Mesenchymal stem cell (in vitro differentiated cells and primary cell): Measurements from ENCODE around the gene OR2W1.

ENCODE experiments used
- DNase-seq: peaks from one replicate; pipeline ENCODE4 v3.0.0-alpha.2; 2013
- H2AFZ ChIP-seq: one replicate; pipeline ENCODE4 v1.6.1; 2013; ENCODE audit warnings: low read depth, mild to moderate bottlenecking, control low read depth, inconsistent platforms, low read length, moderate library complexity
- H2AK5ac ChIP-seq: 2 replicates; pipeline ENCODE4 v1.6.1; 2013; ENCODE audit warnings: low read length, moderate library complexity, mild to moderate bottlenecking, inconsistent platforms; ENCODE audit not compliant: severe bottlenecking
- H2BK120ac ChIP-seq: one replicate; pipeline ENCODE4 v1.6.1; 2013; ENCODE audit warnings: low read depth, mild to moderate bottlenecking, inconsistent platforms, low read length, moderate library complexity
- H2BK12ac ChIP-seq, 2 experiments: one replicate each; pipeline ENCODE4 v1.6.1; 2013; ENCODE audit warnings: inconsistent platforms in 2 of 2, low read length in 2 of 2, mild to moderate bottlenecking in 2 of 2, moderate library complexity in 2 of 2, control low read depth in 1 of 2
- H2BK15ac ChIP-seq: one replicate; pipeline ENCODE4 v1.6.1; 2013; ENCODE audit warnings: mild to moderate bottlenecking, low read depth, inconsistent platforms; ENCODE audit not compliant: poor library complexity, severe bottlenecking
- H2BK5ac ChIP-seq: 2 replicates; pipeline ENCODE4 v1.6.1; 2013; ENCODE audit warnings: low read depth, mild to moderate bottlenecking, low read length, control low read depth, inconsistent platforms; ENCODE audit not compliant: poor library complexity, severe bottlenecking
- H3K14ac ChIP-seq, 2 experiments: one replicate each; pipeline ENCODE4 v1.6.1; 2013; ENCODE audit warnings: inconsistent platforms in 2 of 2, low read length in 2 of 2, control low read depth in 1 of 2, mild to moderate bottlenecking in 1 of 2, moderate library complexity in 1 of 2
- H3K18ac ChIP-seq, 2 experiments: one replicate each; pipeline ENCODE4 v1.6.1; 2013; ENCODE audit warnings: inconsistent platforms in 2 of 2, low read length in 2 of 2, control low read depth in 1 of 2, low read depth in 1 of 2, mild to moderate bottlenecking in 1 of 2
- H3K23ac ChIP-seq, 2 experiments: one replicate each; pipeline ENCODE4 v1.6.1; 2013; ENCODE audit warnings: inconsistent platforms in 2 of 2, low read length in 2 of 2, mild to moderate bottlenecking in 2 of 2, moderate library complexity in 2 of 2, control low read depth in 1 of 2
- H3K27ac ChIP-seq: 2 replicates; pipeline ENCODE4 v1.5.1; 2013; ENCODE audit warnings: mild to moderate bottlenecking, moderate library complexity, low read length, control low read depth, inconsistent platforms; ENCODE audit not compliant: poor library complexity, severe bottlenecking
- H3K27me3 ChIP-seq, 2 experiments: 2 replicates each; pipeline versions ENCODE4 v1.6.1 to v1.7.0; 2013; ENCODE audit warnings: low read length in 2 of 2, mild to moderate bottlenecking in 2 of 2, moderate library complexity in 2 of 2, control low read depth in 1 of 2, inconsistent platforms in 1 of 2; ENCODE audit not compliant: control insufficient read depth in 1 of 2, insufficient read depth in 1 of 2
- H3K36me3 ChIP-seq, 2 experiments: 2 replicates each; pipeline versions ENCODE4 v1.6.1 to v1.7.0; 2013; ENCODE audit warnings: low read length in 2 of 2, control low read depth in 1 of 2, inconsistent platforms in 1 of 2, low read depth in 1 of 2, mild to moderate bottlenecking in 1 of 2; ENCODE audit not compliant: insufficient read depth in 2 of 2, control insufficient read depth in 1 of 2
- H3K4ac ChIP-seq, 2 experiments: one replicate each; pipeline ENCODE4 v1.6.1; 2013; ENCODE audit warnings: inconsistent platforms in 2 of 2, low read length in 2 of 2, mild to moderate bottlenecking in 2 of 2, moderate library complexity in 2 of 2, control low read depth in 1 of 2, low read depth in 1 of 2
- H3K4me1 ChIP-seq: 2 replicates; pipeline ENCODE4 v1.6.1; 2013; ENCODE audit warnings: low read depth, low read length, control low read depth; ENCODE audit not compliant: control insufficient read depth, insufficient read depth
- H3K4me2 ChIP-seq: 2 replicates; pipeline ENCODE4 v1.6.1; 2013; ENCODE audit warnings: low read length, mild to moderate bottlenecking, inconsistent platforms; ENCODE audit not compliant: poor library complexity, severe bottlenecking
- H3K4me3 ChIP-seq, 2 experiments: 2 replicates each; pipeline versions ENCODE4 v1.5.1 to v1.7.0; 2013; ENCODE audit warnings: low read length in 2 of 2, mild to moderate bottlenecking in 2 of 2, control low read depth in 1 of 2, low read depth in 1 of 2; ENCODE audit not compliant: insufficient read depth in 1 of 2
- H3K79me1 ChIP-seq: replicated peaks from 2 replicates; pipeline ENCODE4 v1.6.1; 2013; ENCODE audit warnings: mild to moderate bottlenecking, control low read depth, low read length, inconsistent platforms; ENCODE audit not compliant: poor library complexity, severe bottlenecking
- H3K9ac ChIP-seq: 2 replicates; pipeline ENCODE4 v1.7.0; 2013; ENCODE audit warnings: mild to moderate bottlenecking, low read length, moderate library complexity
- H3K9me3 ChIP-seq: 2 replicates; pipeline ENCODE4 v1.7.0; 2013; ENCODE audit warnings: mild to moderate bottlenecking, low read length; ENCODE audit not compliant: control insufficient read depth
- H4K8ac ChIP-seq: one replicate; pipeline ENCODE4 v1.6.1; 2013; ENCODE audit warnings: inconsistent platforms, mild to moderate bottlenecking, low read length, moderate library complexity
- H4K91ac ChIP-seq: one replicate; pipeline ENCODE4 v1.6.1; 2013; ENCODE audit warnings: mild to moderate bottlenecking, low read length, inconsistent platforms
- WGBS: methylation state at CpG from one replicate; pipeline ENCODE4 v1.1.7; 2013; ENCODE audit warnings: mixed read lengths; 5-methylcytosine and 5-hydroxymethylcytosine counted together

The OR2W1 gene

GRCh38 chr6:28996844-28997510 is 48.0 kb downstream of the OR2W1 start:
- no peak overlapping the region for H2BK120ac ChIP-seq
- H2BK15ac ChIP-seq: no peak overlapping the region
- peaks cover 4 to 9% of the 10 kb centered on the region in 2 experiments for H3K36me3 ChIP-seq
- H2AK5ac ChIP-seq: no peak overlapping the region
- 72% methylated on average over 2 of the region's 2 CpGs for WGBS
- H4K91ac ChIP-seq: no peak overlapping the region
- H3K4me3 ChIP-seq: no peak overlapping the region
- no peaks in the 10 kb centered on the region for H3K79me1 ChIP-seq
- no peak overlapping the region for H3K27ac ChIP-seq
- no peak overlapping the region for H3K18ac ChIP-seq
- H4K8ac ChIP-seq: no peak overlapping the region
- H3K9me3 ChIP-seq: no peaks in the 10 kb centered on the region
- no peak overlapping the region for H3K9ac ChIP-seq
- no peaks in the 10 kb centered on the region for H3K4me1 ChIP-seq
- H3K14ac ChIP-seq: no peak overlapping the region
- no peaks in the 10 kb centered on the region for H3K27me3 ChIP-seq
- no peak for DNase-seq
- no peak overlapping the region for H2BK12ac ChIP-seq
- no peak overlapping the region for H3K23ac ChIP-seq
- no peak overlapping the region for H3K4ac ChIP-seq
- no peak overlapping the region for H2BK5ac ChIP-seq
- H2AFZ ChIP-seq: no peak overlapping the region
- no peak overlapping the region for H3K4me2 ChIP-seq

DNA sequence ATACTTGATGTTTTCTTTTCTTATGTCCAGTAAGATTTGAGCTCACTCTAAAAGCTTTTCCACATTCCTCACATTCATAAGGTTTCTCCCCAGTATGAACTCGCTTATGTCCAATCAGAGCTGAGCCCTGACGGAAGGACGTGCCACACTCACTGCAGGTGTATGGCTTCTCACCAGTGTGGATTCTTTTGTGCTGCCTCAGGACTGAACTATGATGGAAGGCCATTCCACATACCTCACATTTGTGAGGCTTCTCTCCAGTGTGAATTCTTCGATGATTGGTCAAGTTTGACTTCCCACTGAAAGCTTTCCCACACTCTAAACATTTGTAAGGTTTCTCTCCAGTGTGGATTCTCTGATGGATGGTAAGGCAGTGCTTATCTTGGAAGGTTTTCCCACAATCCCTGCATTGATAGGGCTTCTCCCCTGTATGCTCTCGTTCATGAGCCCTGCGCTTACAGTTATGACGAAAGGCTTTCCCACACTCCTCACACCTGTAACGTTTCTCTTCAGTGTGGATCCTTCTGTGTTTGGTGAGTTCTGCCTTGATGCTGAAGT is 49.8 kb downstream of the OR2W1 start:
- H2AK5ac ChIP-seq: no peak overlapping the region
- no peak overlapping the region for H3K4me2 ChIP-seq
- no peak overlapping the region for H3K9ac ChIP-seq
- H3K27me3 ChIP-seq: no peaks in the 10 kb centered on the region
- H2BK5ac ChIP-seq: no peak overlapping the region
- H3K9me3 ChIP-seq: no peaks in the 10 kb centered on the region
- H2BK15ac ChIP-seq: no peak overlapping the region
- WGBS: 98% methylated on average over 8 of the region's 8 CpGs
- no peak for DNase-seq
- H4K91ac ChIP-seq: no peak overlapping the region
- H3K36me3 ChIP-seq: peaks cover 4 to 9% of the 10 kb centered on the region in 2 experiments
- no peak overlapping the region for H2BK12ac ChIP-seq
- no peak overlapping the region for H2AFZ ChIP-seq
- H3K4me1 ChIP-seq: no peaks in the 10 kb centered on the region
- no peak overlapping the region for H3K18ac ChIP-seq
- no peak overlapping the region for H2BK120ac ChIP-seq
- H4K8ac ChIP-seq: no peak overlapping the region
- H3K14ac ChIP-seq: no peak overlapping the region
- H3K4ac ChIP-seq: no peak overlapping the region
- no peak overlapping the region for H3K4me3 ChIP-seq
- no peak overlapping the region for H3K23ac ChIP-seq
- no peaks in the 10 kb centered on the region for H3K79me1 ChIP-seq
- H3K27ac ChIP-seq: no peak overlapping the region
